NCI-H345 (cell line): ENCODE data around the gene JAG2.
A peak's percentile ranks its signal among the peaks of the same experiment; 100 is the strongest.

Experiments used
- DNase-seq: peaks from one replicate; lab custom pipeline; 2025; lab: John Stamatoyannopoulos, UW

The JAG2 gene

DNA sequence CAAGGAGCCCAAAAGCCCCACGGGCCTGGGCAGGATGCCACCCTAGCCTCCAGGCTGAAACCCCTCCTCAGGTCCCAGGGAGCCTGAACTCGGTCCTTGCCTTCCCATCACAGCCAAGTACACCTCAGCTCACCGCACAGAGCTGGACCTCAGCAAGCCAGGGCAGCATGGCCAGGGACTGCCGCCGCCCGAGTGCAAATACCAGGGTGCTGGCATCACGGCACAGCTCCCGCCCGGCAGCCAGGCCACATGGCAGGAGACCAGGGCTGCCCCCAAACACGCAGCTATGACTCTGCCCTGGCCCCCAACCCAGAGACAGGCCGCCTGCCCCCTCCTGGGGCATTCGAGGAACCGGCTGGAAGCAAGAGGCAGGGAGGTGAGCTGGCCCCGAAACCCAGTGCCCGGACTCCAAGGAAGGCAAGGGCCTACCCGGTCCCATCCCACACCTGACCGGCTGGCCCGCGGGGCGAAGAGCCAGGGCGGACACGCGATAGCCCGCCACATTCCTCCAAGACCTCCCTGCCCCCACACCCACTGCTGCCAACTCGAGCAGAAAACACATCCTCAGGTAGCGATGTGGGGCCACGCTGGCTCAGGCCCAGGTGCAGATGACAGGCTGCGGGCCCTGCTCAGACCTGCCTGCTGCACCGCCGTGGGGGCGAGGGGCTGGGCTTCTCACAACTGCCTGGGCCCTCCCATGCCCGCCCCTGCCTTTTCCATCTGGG, 2.7 kb downstream of the JAG2 start:
- DNase-seq: no peak

DNA sequence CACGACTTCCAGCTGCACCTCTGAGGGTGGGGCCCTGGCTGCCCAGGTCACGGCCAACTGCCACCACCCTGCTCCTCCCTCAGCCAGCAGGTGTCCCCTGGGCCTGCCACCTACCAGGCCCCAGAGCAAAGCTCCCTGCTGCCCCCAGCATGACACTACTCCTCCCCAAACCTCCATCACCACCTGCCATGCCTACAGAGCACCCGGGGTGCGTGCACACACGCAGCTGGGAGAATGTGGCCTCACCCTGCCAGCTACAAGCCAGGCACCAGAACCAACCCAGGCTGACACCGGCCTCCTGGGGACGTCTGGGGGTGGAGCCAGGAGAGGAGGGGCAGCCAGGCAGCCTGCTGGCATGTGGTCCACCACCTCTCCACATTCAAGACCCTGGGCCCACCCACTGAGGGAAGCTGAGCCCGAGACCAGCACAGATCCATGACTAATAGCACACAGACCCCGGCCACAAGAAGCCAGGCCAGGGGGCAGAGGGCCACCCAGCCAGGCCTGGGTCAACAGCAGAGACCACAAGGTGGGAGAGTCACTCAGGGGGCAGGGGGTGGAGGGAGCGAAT, 3.4 kb downstream of the JAG2 start:
- peak; percentile 90 for DNase-seq

DNA sequence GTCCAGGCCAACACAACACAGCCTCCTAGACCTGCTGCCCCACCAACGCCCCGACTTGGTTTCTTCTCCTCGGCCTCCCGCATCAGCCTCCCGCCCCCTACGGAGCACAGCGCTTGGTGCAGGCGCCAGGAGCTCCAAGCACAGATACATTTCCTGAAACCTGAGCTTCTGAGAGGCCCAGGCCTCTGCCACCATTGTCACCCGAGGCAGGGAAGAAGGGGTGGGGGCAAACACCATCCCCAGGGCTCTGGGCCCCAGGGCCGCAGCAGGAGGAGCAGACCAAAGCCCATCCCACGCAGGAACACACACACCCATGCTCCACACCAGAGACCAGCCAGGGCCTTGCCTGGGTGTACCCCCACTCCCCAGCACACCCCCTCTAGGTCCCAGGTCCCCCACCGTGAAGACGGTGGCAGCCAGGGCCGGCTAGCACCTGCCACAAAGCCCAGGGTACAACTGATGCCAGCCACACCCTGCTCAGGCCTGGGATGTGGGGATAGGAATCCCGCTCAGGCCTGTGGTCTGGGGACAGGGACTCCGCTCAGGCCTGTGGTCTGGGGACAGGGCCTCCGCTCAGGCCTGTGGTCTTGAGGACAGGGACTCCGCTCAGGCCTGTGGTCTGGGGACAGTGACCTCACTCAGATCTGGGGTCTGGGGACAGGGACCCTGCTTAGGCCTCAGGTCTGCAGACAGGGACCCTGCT, 5.4 kb downstream of the JAG2 start:
- peak; percentile 82 for DNase-seq

DNA sequence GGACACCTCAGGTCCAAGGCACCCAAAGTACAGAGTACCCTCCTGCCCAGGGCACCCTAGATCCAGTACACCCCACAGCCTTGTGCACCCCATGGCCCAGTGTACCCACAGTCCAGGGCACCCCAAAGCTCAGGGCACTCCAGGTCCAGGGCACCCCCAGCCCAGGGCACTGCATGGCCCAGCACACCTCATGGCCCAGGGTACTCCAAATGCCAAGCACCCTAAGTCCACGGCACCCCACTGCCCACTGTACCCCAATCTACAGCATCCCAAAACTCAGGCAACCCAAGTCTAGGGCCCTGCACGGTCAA, 6.0 kb downstream of the JAG2 start:
- DNase-seq: no peak

DNA sequence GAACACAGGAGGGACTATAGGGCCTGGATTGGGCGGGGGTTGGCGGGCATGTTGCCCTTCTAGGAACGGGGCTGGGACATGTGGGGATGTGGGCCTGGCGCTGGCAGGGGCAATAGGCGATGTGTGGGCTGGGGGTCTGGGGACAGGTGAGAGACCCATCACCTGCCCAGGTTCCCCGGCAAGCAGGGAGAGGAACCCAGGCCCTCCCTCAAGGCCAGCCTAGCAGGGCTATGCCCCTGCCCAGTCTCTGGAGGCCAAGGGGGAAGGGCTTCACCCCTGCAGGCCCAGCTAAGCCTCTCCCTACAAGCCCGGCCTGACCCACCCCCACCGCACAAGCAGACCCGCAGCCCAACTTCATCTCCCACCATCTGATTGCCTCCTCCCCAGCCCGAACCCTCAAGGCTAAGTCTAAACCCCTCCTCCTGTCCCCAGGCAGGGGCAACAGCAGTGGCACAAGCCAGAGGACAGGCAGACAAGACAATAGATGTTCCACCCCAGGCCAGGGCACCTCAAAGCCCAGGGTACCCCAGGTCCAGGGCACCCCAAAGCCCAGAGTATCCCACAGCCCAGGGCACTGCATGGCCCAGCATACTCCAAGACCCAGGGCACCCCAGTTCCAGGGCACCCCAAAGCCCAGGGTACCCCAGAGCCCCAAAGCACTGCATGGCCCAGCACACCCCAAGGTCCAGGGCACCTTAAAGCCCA, 6.5 kb downstream of the JAG2 start:
- no peak for DNase-seq

DNA sequence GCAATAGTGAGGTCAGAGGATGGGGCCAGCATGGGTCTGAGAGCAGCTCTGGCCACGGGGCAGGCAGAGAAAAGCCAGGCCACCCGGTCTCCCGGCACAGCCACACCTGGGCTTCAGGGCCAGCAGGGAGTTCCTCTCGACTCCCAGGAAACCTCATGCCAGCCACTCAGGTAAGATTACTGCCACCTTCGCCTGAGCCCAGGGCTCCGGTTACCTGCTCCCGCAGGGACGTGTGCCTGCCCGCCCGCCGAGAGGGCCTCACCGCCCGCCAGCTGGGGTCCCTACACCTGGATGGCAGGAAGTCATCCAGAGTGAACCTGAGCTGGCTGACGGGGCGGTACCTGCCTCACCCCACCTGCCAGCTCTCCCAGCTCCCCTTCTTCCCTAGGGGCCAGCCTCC, 7.3 kb downstream of the JAG2 start:
- DNase-seq: peak; percentile 91

DNA sequence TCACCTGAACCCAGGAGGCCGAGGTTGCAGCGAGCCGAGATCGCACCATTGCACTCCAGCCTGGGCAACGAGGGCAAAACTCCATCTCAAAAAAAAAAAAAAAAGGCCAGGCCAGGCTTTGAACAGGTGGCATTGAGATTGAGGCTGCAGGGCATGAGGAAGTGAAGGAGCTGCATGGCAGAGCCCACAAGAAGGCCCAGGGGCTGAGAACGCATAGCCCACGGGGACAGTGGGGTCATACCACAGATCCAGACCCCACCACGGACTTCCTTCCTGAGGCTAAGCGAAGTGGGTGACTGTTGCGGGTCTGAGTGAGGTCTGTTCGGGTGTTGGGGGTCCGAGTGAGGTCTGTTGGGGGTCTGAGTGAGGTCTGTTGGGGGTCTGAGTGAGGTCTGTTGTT, 7.8 kb downstream of the JAG2 start:
- DNase-seq: no peak

DNA sequence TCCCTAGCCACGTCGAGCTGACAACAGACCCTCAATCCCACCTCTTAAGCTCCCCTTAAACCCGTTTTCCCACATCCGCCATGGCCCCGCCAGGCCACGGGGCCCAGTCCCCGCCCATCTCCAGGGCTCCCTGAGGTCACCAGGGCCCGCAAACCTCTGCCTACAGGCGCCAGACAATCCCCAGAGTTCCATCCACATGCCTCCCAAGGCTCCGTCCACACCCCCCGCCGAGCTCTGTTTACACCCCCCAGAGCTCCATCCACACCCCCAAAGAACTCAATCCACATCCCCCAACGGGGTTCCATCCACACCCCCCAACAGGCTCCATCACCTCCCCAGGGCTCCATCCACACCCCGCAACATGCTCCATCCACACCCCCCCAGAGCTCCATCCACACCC, 9.2 kb downstream of the JAG2 start:
- DNase-seq: no peak

DNA sequence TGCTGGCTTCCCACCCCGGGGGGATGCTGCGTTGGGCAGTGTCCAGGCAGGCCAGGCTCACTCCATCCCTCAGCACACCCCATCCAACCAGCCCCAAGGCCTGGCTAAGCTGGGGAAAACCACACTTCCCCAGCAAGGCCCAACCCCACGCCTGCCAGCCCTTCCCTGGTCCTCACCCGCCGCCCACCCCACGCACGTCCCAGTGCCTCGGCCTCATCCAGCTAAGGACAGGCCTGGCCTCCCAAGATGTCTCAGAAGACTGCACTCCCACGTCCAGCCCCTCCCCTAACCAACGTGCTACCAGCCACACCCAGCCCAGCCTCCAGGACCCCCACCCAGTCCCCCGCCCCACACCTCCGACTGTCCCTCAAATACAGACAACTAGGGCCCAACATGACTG, 9.8 kb downstream of the JAG2 start:
- DNase-seq: no peak

DNA sequence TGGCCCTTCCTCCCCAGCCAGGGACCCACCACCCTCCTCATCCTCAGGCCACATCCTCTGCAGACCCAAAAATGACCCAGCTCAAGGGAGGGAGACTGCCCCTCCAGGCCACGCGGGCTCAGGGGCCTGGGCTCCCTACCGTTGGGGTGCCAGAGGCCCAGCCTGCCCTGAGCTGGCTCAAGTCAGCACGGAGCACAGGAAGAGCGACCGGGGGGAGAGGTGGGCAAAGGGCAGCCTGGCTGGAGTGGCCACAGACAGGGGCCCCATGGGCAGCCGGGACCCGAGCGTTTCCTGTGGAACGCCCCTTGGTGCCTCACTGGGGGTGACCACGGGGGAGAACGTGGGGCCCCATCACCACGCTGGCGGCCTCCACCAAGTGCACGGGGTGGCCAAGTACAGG, 10.7 kb downstream of the JAG2 start:
- no peak for DNase-seq

DNA sequence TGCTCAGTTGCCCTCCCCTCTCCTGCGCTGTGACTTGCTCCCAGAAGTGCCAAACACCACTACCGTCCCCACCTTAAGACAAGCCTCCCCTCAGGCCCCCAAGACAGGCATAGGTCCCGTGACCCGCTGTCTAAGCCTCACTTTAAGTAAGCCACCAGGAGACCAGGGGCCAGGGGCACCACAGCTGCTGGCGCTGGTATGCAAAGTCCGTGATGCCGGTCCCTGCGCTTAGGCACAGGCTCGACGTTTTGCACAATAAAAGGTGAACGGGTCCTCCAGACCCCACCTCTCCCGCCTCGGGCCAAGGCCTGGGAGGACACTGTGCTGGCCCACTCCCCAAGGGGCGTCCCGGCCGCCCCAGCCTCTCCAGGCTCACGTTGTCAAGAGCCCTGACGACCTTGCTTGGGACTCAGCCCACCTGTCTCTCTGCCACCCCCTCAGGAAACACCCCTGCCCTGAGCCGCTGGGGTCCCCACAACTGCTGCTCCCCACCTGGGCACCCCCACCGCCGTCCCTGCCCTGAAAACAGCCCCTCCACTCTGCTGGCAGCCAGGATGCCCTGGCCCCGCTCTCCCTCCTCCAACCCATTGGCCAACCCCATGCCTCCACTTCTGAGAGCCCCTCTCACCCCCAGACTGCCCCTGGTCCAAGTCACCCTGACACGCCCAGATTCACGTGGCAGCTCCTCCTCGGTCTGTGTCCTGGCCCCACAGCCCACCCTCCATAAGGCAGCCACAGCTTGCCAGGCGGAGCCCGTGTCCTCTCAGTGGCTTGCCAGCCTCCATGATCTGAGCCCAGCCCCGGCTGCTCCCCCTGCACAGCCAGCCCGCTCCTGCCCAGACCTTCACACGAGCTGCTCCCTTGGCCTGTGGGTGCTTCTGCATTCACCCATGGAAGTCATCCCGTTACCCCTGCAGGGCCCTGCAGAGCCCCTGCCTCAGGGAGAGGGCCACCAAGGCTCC, 11.9 kb downstream of the JAG2 start:
- DNase-seq: no peak

DNA sequence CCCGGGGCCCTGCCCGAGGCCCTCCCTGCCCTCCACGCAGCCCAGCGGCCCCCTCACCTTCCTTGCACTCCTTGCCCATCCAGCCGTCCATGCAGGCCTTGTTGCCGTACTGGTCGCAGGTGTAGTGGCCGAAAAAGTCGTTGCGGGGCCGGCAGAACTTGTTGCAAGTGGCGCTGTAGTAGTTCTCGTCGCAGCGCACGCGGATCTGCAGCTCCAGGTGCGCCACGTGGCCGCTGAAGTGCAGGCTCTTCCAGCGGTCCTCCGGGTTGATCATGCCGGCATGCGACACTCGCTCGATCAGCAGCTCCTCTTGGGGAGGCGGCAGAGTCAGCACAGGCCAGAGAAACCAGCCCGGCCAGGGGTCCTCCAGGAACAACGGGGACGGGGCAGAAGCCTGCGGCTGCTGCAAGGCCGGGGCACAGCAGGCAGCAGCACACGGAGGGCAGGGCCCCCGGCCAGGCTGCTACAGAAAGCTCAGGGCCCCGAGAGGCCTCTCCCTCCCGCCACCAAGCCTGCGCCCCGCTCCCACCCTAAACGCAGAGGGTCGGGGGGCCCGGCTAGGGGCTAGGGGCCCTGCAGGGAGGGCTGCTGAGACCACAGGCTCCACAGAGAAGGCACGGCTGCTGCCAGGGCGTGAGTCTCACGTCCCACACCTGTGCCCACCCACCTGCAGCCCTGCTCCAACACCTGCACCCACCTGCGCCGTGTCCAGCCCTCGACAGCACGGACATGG, 12.7 kb downstream of the JAG2 start:
- no peak for DNase-seq

DNA sequence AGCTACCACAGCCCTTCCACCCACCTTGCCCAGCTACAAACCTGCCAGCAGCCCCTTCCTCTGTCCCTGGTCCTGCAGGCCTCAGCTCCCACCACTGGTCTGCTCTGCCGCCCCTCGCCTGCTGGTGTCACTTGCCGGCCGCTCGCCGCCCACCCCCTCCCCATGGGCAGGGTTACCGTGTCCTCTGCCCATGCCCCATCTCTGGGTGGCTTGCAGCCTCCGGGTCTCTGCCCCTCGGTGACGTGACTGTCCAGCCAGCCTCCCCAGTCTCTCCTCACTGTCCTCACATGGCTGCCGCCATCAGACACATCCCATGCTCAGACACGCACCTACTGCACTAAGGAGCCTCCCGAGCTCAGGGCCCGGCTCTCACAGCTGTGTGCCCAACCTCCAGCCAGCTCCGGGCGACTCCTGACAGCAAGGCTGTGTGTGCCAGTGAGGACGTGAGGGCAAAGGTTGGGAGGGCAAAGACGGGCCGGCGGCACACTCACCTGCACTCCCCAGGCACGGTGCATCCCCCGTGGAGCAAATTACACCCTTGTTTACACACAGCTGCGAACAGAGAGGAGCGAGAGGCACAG, 13.4 kb downstream of the JAG2 start:
- DNase-seq: no peak

DNA sequence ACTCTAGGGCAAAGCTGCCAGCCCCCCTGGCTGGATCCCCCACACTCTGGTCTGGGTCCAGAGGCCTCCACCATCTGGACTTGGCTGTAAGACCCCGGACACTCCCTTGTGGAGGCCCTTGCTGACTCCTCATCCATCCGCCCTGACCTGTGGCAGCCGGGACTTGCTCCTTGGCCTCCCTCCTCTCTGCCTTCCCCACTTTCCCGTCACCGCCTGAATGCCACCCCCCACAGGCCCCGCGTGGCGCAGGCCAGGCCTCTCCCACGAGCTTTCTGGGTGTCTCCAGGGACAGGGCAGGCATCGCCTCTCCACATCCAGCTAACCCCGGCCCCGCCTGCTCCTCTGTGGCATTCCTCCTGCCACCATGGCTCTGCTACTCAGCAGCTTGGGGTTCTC, 14.1 kb downstream of the JAG2 start:
- no peak for DNase-seq

DNA sequence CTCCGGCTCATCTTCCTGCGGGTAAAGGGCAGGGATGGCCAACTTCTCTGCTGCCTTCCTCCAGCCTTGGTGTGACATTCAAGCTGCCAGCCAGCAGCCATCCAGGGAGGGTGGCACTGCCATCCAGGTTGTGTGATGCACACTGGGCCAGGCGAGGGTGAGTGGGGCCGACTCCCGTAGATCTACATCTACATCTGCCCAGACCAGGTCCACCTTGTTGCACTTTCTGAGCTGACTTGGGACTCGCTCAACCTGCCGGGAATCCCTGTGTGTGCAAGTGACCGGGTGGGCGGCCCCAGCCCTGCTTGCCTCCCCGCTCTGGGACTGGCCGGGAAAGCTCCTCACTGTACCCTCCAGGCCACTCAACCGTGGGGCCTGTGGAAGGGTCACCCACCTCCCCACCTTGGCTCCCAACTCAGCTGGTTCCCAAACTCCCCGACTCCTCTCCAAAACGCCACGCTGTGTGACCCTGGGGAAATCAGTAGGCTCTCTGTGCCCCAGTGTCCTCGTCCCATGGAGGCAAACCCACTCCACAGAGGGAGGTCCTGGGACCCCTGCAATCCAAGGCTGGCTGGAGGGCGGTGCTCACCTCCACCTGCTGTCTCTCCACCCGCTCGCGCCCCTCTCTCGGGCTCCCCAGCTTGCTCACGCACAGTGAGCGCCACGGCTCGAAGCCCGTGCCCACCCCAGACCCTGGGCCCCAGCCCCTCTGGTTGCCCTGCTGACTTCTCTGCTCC, 14.7 kb downstream of the JAG2 start:
- no peak for DNase-seq

DNA sequence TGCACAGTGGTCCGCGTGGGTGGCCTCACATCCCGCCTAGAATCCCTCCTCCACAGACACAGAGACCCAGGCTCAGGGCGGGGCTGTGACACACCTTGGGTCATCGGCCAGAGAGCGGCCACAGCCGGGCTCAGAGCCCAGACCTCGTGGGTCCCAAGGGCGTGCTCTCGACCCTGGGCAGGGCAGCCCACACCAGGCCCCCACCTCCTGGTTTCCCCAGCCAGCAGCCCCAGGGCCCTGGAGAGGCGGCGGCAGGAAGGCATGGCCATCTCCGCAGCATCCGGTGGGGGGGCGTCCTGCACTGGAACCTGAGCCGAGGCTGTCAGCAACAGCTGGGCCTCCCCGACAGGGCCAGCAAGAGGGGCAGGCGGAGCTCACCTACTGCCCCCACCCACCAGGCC, 15.2 kb downstream of the JAG2 start:
- DNase-seq: no peak

DNA sequence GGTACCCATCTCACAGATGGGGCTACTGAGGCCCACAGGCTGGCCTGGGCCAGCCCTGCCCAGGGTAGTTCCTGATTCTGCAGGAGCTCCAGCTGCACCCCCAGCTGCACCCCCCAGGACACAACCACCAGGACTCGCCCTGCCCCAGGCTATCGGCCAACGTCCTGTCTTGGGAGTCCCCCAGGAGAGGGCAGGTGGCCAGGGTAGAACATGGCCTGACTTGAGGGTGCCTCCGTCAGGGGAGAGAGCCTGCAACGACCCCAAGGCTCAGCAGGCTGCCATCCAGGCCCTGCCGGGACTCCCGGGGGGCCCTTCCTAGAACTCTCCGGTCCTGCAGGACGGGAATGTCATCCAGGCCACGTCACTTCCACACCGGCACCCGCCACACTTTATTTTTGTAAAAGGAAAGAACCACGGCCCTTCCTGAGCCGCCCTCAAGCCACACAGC, 15.8 kb downstream of the JAG2 start:
- no peak for DNase-seq

DNA sequence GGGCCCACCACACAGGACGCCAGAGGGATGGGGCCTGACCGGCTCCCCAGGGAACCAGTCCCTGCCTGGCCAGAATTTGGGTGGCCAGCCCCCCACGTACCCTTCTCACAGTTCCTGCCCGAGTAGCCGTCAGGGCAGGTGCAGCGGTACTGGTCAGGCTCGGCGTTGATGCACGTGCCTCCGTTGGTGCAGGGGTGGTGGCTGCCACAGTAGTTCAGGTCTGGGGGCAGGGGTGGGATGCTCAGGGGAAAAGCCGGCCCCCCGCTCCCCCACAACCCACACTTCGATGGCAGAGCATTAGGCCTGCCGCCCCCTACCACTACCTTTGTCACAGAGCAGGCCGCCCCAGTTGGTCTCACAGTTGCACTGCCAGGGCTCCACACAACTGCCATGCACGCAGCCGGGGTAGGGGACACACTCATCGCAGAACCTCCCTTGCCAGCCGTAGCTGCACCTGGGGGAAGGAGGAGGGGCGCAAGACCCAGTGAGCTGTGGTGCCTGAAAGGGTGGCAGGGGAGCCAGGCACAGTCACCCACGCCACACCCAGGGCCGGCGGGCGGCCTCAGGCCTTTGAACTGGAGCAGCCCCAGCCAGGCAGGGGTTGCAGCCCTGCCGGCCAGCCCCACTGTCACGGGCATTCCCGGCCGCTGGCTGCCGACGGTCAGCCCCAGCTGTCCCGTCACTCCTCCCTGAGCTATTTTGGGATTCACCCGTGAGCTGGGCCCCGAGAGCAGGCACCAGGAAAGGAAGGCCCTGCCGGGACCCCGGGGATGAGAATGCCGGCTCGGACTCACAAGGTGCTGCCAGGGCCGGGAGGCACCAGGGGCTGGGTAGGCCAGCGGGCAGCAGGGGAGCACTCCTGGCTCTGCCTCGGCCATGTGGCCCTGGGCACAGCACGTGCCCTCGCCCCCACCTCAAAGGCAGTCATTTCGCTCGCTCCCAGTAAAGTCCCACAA, 16.5 kb downstream of the JAG2 start:
- DNase-seq: no peak
